AG09309 (cell line): Measurements from ENCODE around the gene KCNK13.
"Not testable (repeated sequence)": the region's sequence is repeated elsewhere in the genome, so short reads cannot be mapped to it uniquely, and the experiment has no call there.

Experiments used
- DNase-seq: peaks from one replicate; pipeline ENCODE4 v3.0.0-alpha.2; 2010; ENCODE audit warnings: low read depth
- H3K4me3 ChIP-seq: 2 replicates; pipeline ENCODE4 v1.5.1; 2011; ENCODE audit warnings: mild to moderate bottlenecking, low read depth, low read length, moderate library complexity; ENCODE audit not compliant: control insufficient read depth
- CTCF ChIP-seq: IDR thresholded peaks from 2 replicates; pipeline ENCODE4 v1.5.1; 2011; ENCODE audit warnings: mild to moderate bottlenecking, low read depth, low read length, inconsistent platforms; ENCODE audit not compliant: insufficient read depth, control insufficient read depth; ENCODE audit errors: missing control alignments

KCNK13 gene

GRCh38 chr14:90061685-90062126, at the start of gene KCNK13:
Gene KCNK13 (plus strand): TSS chr14:90061994. CDS start chr14:90062206, 212 bp downstream.
- no peak for DNase-seq
- peak within 1 kb of the TSS; percentile 7 for H3K4me3 ChIP-seq
- no peak for TF ChIP-seq CTCF

- TF ChIP-seq CTCF = no peak
- no peak for DNase-seq
- no peak overlapping the region for H3K4me3 ChIP-seq
These were observed 44.4 kb upstream of the KCNK13 start for GRCh38 chr14:90017371-90017770.

- no peak for TF ChIP-seq CTCF
- no peak for DNase-seq
These were observed 41.8 kb upstream of the KCNK13 start for GRCh38 chr14:90019824-90020523.

GRCh38 chr14:90023176-90023896, 38.5 kb upstream of the KCNK13 start:
- no peak overlapping the region for H3K4me3 ChIP-seq
- no peak for DNase-seq
- no peak for TF ChIP-seq CTCF

More at GRCh38 chr14:90019824-90020523, 41.8 kb upstream of the KCNK13 start:
- no peak overlapping the region for H3K4me3 ChIP-seq

GRCh38 chr14:90024910-90025309, 36.9 kb upstream of the KCNK13 start:
- no peak for DNase-seq
- TF ChIP-seq CTCF = no peak
- no peak overlapping the region for H3K4me3 ChIP-seq

GRCh38 chr14:90026608-90027007, 35.2 kb upstream of the KCNK13 start:
- not testable (repeated sequence) for H3K4me3 ChIP-seq, DNase-seq

- H3K4me3 ChIP-seq = no peak overlapping the region
- no peak for DNase-seq
- no peak for TF ChIP-seq CTCF
These were observed 34.0 kb upstream of the KCNK13 start for GRCh38 chr14:90027842-90028241.
